PC-9 (cell line): Measurements from ENCODE around the gene FUCA2. TPM values are rescaled to one million over a fixed set of nuclear protein-coding genes. Genes with fewer than 3 reads are reported as not detected.

Experiments used
- BruUV-seq: library from RNA; stranded (reverse); fragments of 400-500 nt; replicated peaks from 2 replicates; lab custom pipeline; 2021; lab: Mats Ljungman, UMichigan
- CTCF ChIA-PET: fragments of 300-600 bp; sonication (Branson Sonifier 250); formaldehyde crosslinking; loops from one replicate; lab custom pipeline; 2022; ENCODE audit warnings: antibody characterized with exemption; lab: Charles Lee
- POLR2A ChIA-PET: fragments of 300-600 bp; sonication (Branson Sonifier 250); formaldehyde crosslinking; loops from one replicate; lab custom pipeline; 2022; ENCODE audit warnings: antibody characterized with exemption; ENCODE audit not compliant: unreplicated experiment; lab: Charles Lee
- DNase-seq, 2 experiments: peaks; one replicate each; pipeline versions ENCODE4 v3.0.0 to v3.0.0-alpha.2; 2015 to 2022; ENCODE audit warnings: mixed read lengths in 1 of 2
- H2AFZ ChIP-seq: fragments of 200-600 bp; sonication (generic); 2 replicates; pipeline ENCODE4 v1.8.1; 2017; ENCODE audit warnings: antibody characterized with exemption
- H3F3A ChIP-seq: fragments of 200-600 bp; sonication (generic); 2 replicates; pipeline ENCODE4 v1.8.1; 2017; ENCODE audit warnings: antibody characterized with exemption, mild to moderate bottlenecking, low read depth; ENCODE audit not compliant: insufficient read depth
- H3K27ac ChIP-seq: fragments of 200-600 bp; sonication (generic); 2 replicates; pipeline ENCODE4 v1.6.1; 2016; ENCODE audit warnings: mixed run types
- H3K27me3 ChIP-seq: fragments of 200-600 bp; sonication (generic); 2 replicates; pipeline ENCODE4 v1.6.1; 2016; ENCODE audit warnings: low read depth, mixed run types; ENCODE audit not compliant: insufficient read depth
- H3K36me3 ChIP-seq: fragments of 200-600 bp; sonication (generic); 2 replicates; pipeline ENCODE4 v1.6.1; 2016; ENCODE audit warnings: low read depth, mixed run types
- H3K4me1 ChIP-seq: fragments of 200-600 bp; sonication (generic); replicated peaks from 2 replicates; pipeline ENCODE4 v1.6.1; 2016; ENCODE audit warnings: mixed run types; ENCODE audit not compliant: insufficient read depth
- H3K4me2 ChIP-seq: fragments of 200-600 bp; sonication (generic); 2 replicates; pipeline ENCODE4 v1.6.1; 2017; ENCODE audit warnings: mixed run types
- H3K4me3 ChIP-seq: fragments of 200-600 bp; sonication (generic); 2 replicates; pipeline ENCODE4 v1.6.1; 2016; ENCODE audit warnings: mixed run types
- H3K79me2 ChIP-seq: fragments of 200-600 bp; sonication (generic); 2 replicates; pipeline ENCODE4 v1.6.1; 2017; ENCODE audit warnings: low read depth, mixed run types
- H3K9me2 ChIP-seq: fragments of 200-600 bp; sonication (generic); 2 replicates; pipeline ENCODE4 v1.8.1; 2017; ENCODE audit warnings: mild to moderate bottlenecking; ENCODE audit not compliant: insufficient read depth
- H3K9me3 ChIP-seq: fragments of 200-600 bp; sonication (generic); 2 replicates; pipeline ENCODE4 v1.8.1; 2016; ENCODE audit warnings: low read depth; ENCODE audit not compliant: insufficient read depth
- H4K20me1 ChIP-seq: fragments of 200-600 bp; sonication (generic); 2 replicates; pipeline ENCODE4 v1.8.1; 2017; ENCODE audit not compliant: insufficient read depth
- EZH2 ChIP-seq: fragments of 200-600 bp; sonication (generic); IDR thresholded peaks from 2 replicates; pipeline ENCODE4 v1.8.0; 2017; ENCODE audit warnings: antibody characterized with exemption, low read depth
- intact Hi-C: fragments of 100-400 bp; cut with micrococcal nuclease; formaldehyde crosslinking; loops from one replicate; pipeline ENCODE4 v1.10.0; 2022; ENCODE audit not compliant: unreplicated experiment
- total RNA-seq: library from RNA; stranded (reverse); gene quantifications from 2 replicates; pipeline ENCODE4 v1.2.3, GENCODE V29; 2021
- TF ChIP-seq, protein P1 (sequence below): fragments of 200-600 bp; sonication (generic); conservative IDR thresholded peaks from 2 replicates; pipeline ENCODE4 v1.6.1; 2017; ENCODE audit warnings: mixed run types, antibody characterized with exemption, mild to moderate bottlenecking, moderate library complexity

Gene FUCA2
- total RNA-seq, 1 experiment from 2014 or later = 74.8 TPM

- H3F3A ChIP-seq = no peaks in the 10 kb centered on the region
- H3K79me2 ChIP-seq = peaks cover 43% of the 10 kb centered on the region
- no peak for TF ChIP-seq EZH2
- TF ChIP-seq, protein P1, sequence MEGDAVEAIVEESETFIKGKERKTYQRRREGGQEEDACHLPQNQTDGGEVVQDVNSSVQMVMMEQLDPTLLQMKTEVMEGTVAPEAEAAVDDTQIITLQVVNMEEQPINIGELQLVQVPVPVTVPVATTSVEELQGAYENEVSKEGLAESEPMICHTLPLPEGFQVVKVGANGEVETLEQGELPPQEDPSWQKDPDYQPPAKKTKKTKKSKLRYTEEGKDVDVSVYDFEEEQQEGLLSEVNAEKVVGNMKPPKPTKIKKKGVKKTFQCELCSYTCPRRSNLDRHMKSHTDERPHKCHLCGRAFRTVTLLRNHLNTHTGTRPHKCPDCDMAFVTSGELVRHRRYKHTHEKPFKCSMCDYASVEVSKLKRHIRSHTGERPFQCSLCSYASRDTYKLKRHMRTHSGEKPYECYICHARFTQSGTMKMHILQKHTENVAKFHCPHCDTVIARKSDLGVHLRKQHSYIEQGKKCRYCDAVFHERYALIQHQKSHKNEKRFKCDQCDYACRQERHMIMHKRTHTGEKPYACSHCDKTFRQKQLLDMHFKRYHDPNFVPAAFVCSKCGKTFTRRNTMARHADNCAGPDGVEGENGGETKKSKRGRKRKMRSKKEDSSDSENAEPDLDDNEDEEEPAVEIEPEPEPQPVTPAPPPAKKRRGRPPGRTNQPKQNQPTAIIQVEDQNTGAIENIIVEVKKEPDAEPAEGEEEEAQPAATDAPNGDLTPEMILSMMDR = no peak
- no peak for DNase-seq
- no peak overlapping the region for H3K27ac ChIP-seq
- no peak overlapping the region for H3K4me3 ChIP-seq
- CTCF ChIA-PET = no interaction called here
- H3K4me1 ChIP-seq = peaks cover 21% of the 10 kb centered on the region
- no peak overlapping the region for H3K4me2 ChIP-seq
- no TSS peak for BruUV-seq
- no peaks in the 10 kb centered on the region for H3K27me3 ChIP-seq
- H2AFZ ChIP-seq = no peak overlapping the region
- H3K9me3 ChIP-seq = no peaks in the 10 kb centered on the region
- H4K20me1 ChIP-seq = peaks cover 6% of the 10 kb centered on the region; the same call in 1 of the 2 replicates
- H3K9me2 ChIP-seq = no peaks in the 10 kb centered on the region
- H3K36me3 ChIP-seq = peaks cover 19% of the 10 kb centered on the region; the same call in 1 of the 2 replicates
- intact Hi-C loops = loop anchor here (10.0 kb wide), 1 partner anchor 1033 kb away; no protein-coding TSS in a partner anchor
- POLR2A ChIA-PET = no interaction called here
Measured at GRCh38 chr6:143507358-143508145, 4.0 kb downstream of the FUCA2 start.

- CTCF ChIA-PET = no interaction called here
- Histone ChIP-seq H3K79me2 (peaks cover 39% of the 10 kb centered on the region), H3K36me3 (peaks cover 23% of the 10 kb centered on the region; the same call in 1 of the 2 replicates), H3K4me2 (no peak overlapping the region), H3K9me3 (no peaks in the 10 kb centered on the region), H3F3A (no peaks in the 10 kb centered on the region), H4K20me1 (peaks cover 6% of the 10 kb centered on the region), H3K27me3 (no peaks in the 10 kb centered on the region), H2AFZ (no peak overlapping the region), H3K4me3 (no peak overlapping the region), H3K27ac (no peak overlapping the region), H3K4me1 (peaks cover 18% of the 10 kb centered on the region), H3K9me2 (no peaks in the 10 kb centered on the region)
- POLR2A ChIA-PET = no interaction called here
- no peak for TF ChIP-seq EZH2
- TF ChIP-seq, protein P1 = no peak
- intact Hi-C loops = loop anchor here (10.0 kb wide), 1 partner anchor 1032 kb away; no protein-coding TSS in a partner anchor
- no TSS peak for BruUV-seq
- no peak for DNase-seq
Measured at GRCh38 chr6:143506620-143507019, 4.9 kb downstream of the FUCA2 start.

DNA sequence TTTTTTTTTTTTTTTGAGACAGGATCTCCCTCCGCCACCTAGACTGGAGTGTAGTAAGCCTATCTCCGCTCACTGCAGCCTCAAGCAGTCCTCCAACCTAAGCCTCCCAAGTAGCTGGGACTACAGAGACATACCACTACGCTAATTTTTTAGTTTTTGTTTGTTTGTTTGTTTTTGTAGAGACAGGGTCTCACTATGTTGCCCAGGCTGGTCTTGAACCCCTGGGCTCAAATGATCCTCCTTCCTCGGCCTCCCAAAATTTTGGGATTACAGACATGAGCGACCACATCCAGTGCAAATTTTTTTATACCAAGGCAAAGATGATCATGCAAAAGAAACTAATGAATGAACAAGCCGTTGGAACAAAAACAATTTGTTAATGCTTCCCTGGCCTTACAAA is 5.3 kb downstream of the FUCA2 start:
- intact Hi-C loops = loop anchor here (10.0 kb wide), 1 partner anchor 1031 kb away; no protein-coding TSS in a partner anchor
- no TSS peak for BruUV-seq
- Histone ChIP-seq H3K4me2 (no peak overlapping the region), H3K27ac (no peak overlapping the region), H3K4me3 (no peak overlapping the region), H3K27me3 (no peaks in the 10 kb centered on the region), H3K36me3 (peaks cover 26% of the 10 kb centered on the region; the same call in 1 of the 2 replicates), H3K9me2 (no peaks in the 10 kb centered on the region), H3F3A (no peaks in the 10 kb centered on the region), H3K9me3 (no peaks in the 10 kb centered on the region), H3K79me2 (peaks cover 38% of the 10 kb centered on the region), H2AFZ (no peak overlapping the region), H3K4me1 (peaks cover 18% of the 10 kb centered on the region), H4K20me1 (peaks cover 6% of the 10 kb centered on the region)
- TF ChIP-seq, protein P1 = no peak
- TF ChIP-seq EZH2 = no peak
- CTCF ChIA-PET = no interaction called here
- POLR2A ChIA-PET = no interaction called here
- DNase-seq = no peak
